B cell (primary cell): Measurements from ENCODE around the gene AP3B2. TPM values are rescaled to one million over a fixed set of nuclear protein-coding genes. Genes with fewer than 3 reads are reported as not detected.

Source experiments
- ATAC-seq: fragments of 200-7000 bp; cut with Tn5 transposase; one replicate; pipeline ENCODE4 v1.10.0; 2021; ENCODE audit warnings: low read depth, mild to moderate bottlenecking, moderate number of reproducible peaks, moderate library complexity
- CTCF ChIA-PET: fragments of 350-600 bp; sonication (Branson Sonifier 250); formaldehyde crosslinking; loops from one replicate; lab custom pipeline; 2021; ENCODE audit warnings: antibody characterized with exemption, inconsistent platforms; lab: Charles Lee
- POLR2A ChIA-PET: fragments of 350-600 bp; sonication (Branson Sonifier 250); formaldehyde crosslinking; loops from one replicate; lab custom pipeline; 2021; ENCODE audit warnings: antibody characterized with exemption; lab: Charles Lee
- DNase-seq: peaks from one replicate; pipeline ENCODE4 v3.0.0; 2013
- H2AFZ ChIP-seq: 2 replicates; pipeline ENCODE4 v1.6.1; 2012; ENCODE audit warnings: mild to moderate bottlenecking, low read depth, low read length; ENCODE audit not compliant: insufficient read depth, poor library complexity, severe bottlenecking
- H3K27ac ChIP-seq, 2 donors: 1 replicate in 1 of 2; 2 replicates in 1 of 2; pipeline ENCODE4 v1.5.1; 2012 to 2013; ENCODE audit warnings: low read length in 2 of 2, mild to moderate bottlenecking in 2 of 2, moderate library complexity in 1 of 2
- H3K27me3 ChIP-seq, 4 experiments: fragments of 200-600 bp in 1 of 4; sonication (generic) in 1 of 4; replicated peaks in 1 of 4; 1 replicate in 2 of 4; 2 replicates in 2 of 4; pipeline versions ENCODE4 v1.6.1 to v1.7.0; 2013 to 2016; ENCODE audit warnings: low read length in 3 of 4, mild to moderate bottlenecking in 2 of 4, mixed read lengths in 1 of 4, moderate library complexity in 1 of 4; ENCODE audit not compliant: insufficient read depth in 4 of 4, control insufficient read depth in 3 of 4; ENCODE audit errors: control extremely low read depth in 1 of 4
- H3K36me3 ChIP-seq, 2 experiments: replicated peaks in 1 of 2; 1 replicate in 1 of 2; 2 replicates in 1 of 2; pipeline versions ENCODE4 v1.6.1 to v1.7.1; 2013; ENCODE audit warnings: low read length in 1 of 2; ENCODE audit not compliant: insufficient read depth in 2 of 2, control insufficient read depth in 1 of 2; ENCODE audit errors: control extremely low read depth in 1 of 2, extremely low read depth in 1 of 2
- H3K4me1 ChIP-seq, 2 donors: fragments of 200-600 bp in 1 of 2; sonication (generic) in 1 of 2; 1 replicate in 1 of 2; 2 replicates in 1 of 2; pipeline versions ENCODE4 v1.5.1 to v1.6.1; 2013 to 2017; ENCODE audit warnings: low read length in 2 of 2; ENCODE audit not compliant: control insufficient read depth in 2 of 2, insufficient read depth in 2 of 2
- H3K4me2 ChIP-seq: replicated peaks from 2 replicates; pipeline ENCODE3; 2012; ENCODE audit warnings: mild to moderate bottlenecking, low read depth, low read length; ENCODE audit not compliant: poor library complexity, severe bottlenecking
- H3K4me3 ChIP-seq, 5 experiments: fragments of 200-600 bp in 1 of 5; sonication (generic) in 1 of 5; 1 replicate in 3 of 5; 2 replicates in 2 of 5; pipeline versions ENCODE4 v1.5.1 to v1.7.0; 2011 to 2016; ENCODE audit warnings: low read length in 4 of 5, mild to moderate bottlenecking in 4 of 5, low read depth in 2 of 5, control low read depth in 1 of 5, moderate library complexity in 1 of 5; ENCODE audit not compliant: insufficient read depth in 1 of 5; ENCODE audit errors: control extremely low read depth in 1 of 5, extremely low read depth in 1 of 5
- H3K79me2 ChIP-seq: fragments of 200-600 bp; sonication (generic); one replicate; pipeline ENCODE4 v1.6.0; 2016; ENCODE audit warnings: low read length; ENCODE audit not compliant: control insufficient read depth, insufficient read depth
- H3K9ac ChIP-seq: fragments of 200-600 bp; sonication (generic); 2 replicates; pipeline ENCODE4 v1.6.1; 2017; ENCODE audit warnings: mild to moderate bottlenecking, low read length, moderate library complexity
- H3K9me3 ChIP-seq, 3 donors: one replicate each; pipeline versions ENCODE4 v1.6.1 to v1.7.1; 2013; ENCODE audit warnings: low read length in 2 of 3; ENCODE audit not compliant: control insufficient read depth in 2 of 3, insufficient read depth in 1 of 3; ENCODE audit errors: control extremely low read depth in 1 of 3
- H4K20me1 ChIP-seq: 2 replicates; pipeline ENCODE4 v1.6.0; 2012; ENCODE audit warnings: mild to moderate bottlenecking, low read length; ENCODE audit not compliant: insufficient read depth, control insufficient read depth, poor library complexity, severe bottlenecking
- H3K27ac Mint-ChIP-seq: one replicate; pipeline ENCODE4 v1.8.0; 2021; ENCODE audit warnings: mixed read lengths
- H3K27me3 Mint-ChIP-seq: one replicate; pipeline ENCODE4 v1.8.0; 2021; ENCODE audit warnings: mixed read lengths
- H3K4me1 Mint-ChIP-seq: one replicate; pipeline ENCODE4 v1.8.0; 2021; ENCODE audit warnings: mixed read lengths
- H3K4me3 Mint-ChIP-seq: one replicate; pipeline ENCODE4 v1.8.0; 2021; ENCODE audit warnings: mixed read lengths
- H3K9me3 Mint-ChIP-seq: one replicate; pipeline ENCODE4 v1.8.0; 2022; ENCODE audit warnings: mixed read lengths; ENCODE audit not compliant: insufficient read depth
- EZH2 ChIP-seq: IDR thresholded peaks from 2 replicates; pipeline ENCODE4 v1.6.1; 2012; ENCODE audit warnings: borderline replicate concordance, low read depth, mild to moderate bottlenecking, moderate library complexity, low read length; ENCODE audit not compliant: insufficient read depth, poor library complexity, severe bottlenecking
- WGBS: methylation state at CpG from one replicate; pipeline ENCODE4 v1.1.5; 2013; ENCODE audit warnings: missing lambda C conversion rate; ENCODE audit not compliant: insufficient coverage; 5-methylcytosine and 5-hydroxymethylcytosine counted together
- intact Hi-C: fragments of 100-400 bp; cut with micrococcal nuclease; formaldehyde crosslinking; loops from one replicate; pipeline ENCODE4 v1.10.0; 2022
- polyA plus RNA-seq: library from polyadenylated mRNA; depleted of rRNA; stranded (reverse); fragments of >200 nt; gene quantifications from 2 replicates; pipeline ENCODE4 v1.2.3, GENCODE V29; 2012
- total RNA-seq, 2 donors: library from RNA; stranded (reverse); fragments of 120-200 nt in 1 of 2; gene quantifications; 1 replicate in 1 of 2; 2 replicates in 1 of 2; pipeline versions ENCODE4 v1.2.3 to v1.2.4, GENCODE V29; 2013 to 2022
- TF ChIP-seq, protein P1 (sequence below): fragments of 200-600 bp; IDR thresholded peaks from one replicate; pipeline ENCODE4 v1.8.0; 2022; ENCODE audit warnings: antibody characterized with exemption, mild to moderate bottlenecking

AP3B2 gene
- total and polyA plus RNA-seq, 2 donors (not counting 1 experiment from before 2014, with no cell fraction given), result 0.15 to 0.37 TPM

DNA sequence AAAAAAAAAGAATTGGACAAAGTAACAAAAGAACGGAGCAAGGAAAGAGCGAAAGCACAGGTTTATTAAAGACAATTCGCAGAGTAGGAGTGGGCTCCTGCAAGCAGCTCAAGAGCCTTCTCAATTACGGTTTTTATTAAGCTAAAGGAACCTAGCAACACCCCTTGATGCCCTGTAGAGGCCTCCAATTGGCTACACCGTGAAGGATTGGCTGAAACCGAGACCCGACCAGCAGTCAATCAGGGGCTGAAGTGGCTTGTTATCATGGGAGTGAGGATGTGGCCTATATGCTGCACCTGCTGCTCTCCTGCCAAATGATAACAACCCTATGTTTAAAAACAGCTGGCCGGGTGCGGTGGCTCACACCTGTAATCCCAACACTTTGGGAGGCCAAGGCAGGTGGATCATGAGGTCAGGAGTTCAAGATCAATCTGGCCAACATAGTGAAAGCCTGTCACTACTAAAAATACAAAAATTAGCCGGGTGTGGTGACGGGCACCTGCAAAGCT is 20.4 kb upstream of the AP3B2 start:
- TF ChIP-seq, protein P1, sequence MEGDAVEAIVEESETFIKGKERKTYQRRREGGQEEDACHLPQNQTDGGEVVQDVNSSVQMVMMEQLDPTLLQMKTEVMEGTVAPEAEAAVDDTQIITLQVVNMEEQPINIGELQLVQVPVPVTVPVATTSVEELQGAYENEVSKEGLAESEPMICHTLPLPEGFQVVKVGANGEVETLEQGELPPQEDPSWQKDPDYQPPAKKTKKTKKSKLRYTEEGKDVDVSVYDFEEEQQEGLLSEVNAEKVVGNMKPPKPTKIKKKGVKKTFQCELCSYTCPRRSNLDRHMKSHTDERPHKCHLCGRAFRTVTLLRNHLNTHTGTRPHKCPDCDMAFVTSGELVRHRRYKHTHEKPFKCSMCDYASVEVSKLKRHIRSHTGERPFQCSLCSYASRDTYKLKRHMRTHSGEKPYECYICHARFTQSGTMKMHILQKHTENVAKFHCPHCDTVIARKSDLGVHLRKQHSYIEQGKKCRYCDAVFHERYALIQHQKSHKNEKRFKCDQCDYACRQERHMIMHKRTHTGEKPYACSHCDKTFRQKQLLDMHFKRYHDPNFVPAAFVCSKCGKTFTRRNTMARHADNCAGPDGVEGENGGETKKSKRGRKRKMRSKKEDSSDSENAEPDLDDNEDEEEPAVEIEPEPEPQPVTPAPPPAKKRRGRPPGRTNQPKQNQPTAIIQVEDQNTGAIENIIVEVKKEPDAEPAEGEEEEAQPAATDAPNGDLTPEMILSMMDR, result no peak
- no peak for TF ChIP-seq EZH2
- 99% methylated on average over 9 of the region's 11 CpGs for WGBS
- no peak overlapping the region for H3K4me2 ChIP-seq
- intact Hi-C loops, result no loop called here
- H3K27me3 ChIP-seq, result no peaks in the 10 kb centered on the region
- no peak overlapping the region for H3K9ac ChIP-seq
- no peak for ATAC-seq
- H3K79me2 ChIP-seq, result no peaks in the 10 kb centered on the region
- no peaks in the 10 kb centered on the region for H3K9me3 Mint-ChIP-seq
- H2AFZ ChIP-seq, result no peak overlapping the region
- no peaks in the 10 kb centered on the region for H3K4me1 Mint-ChIP-seq
- H3K4me1 ChIP-seq, result no peaks in the 10 kb centered on the region
- H4K20me1 ChIP-seq, result no peaks in the 10 kb centered on the region
- CTCF ChIA-PET, result no interaction called here
- H3K4me3 Mint-ChIP-seq, result no peak overlapping the region
- H3K27ac Mint-ChIP-seq, result no peak overlapping the region
- H3K9me3 ChIP-seq, result no peaks in the 10 kb centered on the region
- POLR2A ChIA-PET, result no interaction called here
- H3K36me3 ChIP-seq, result peaks cover 2 to 9% of the 10 kb centered on the region in 2 experiments
- H3K27me3 Mint-ChIP-seq, result peaks cover 4% of the 10 kb centered on the region
- no peak for DNase-seq
- no peak overlapping the region for H3K4me3 ChIP-seq
- no peak overlapping the region for H3K27ac ChIP-seq

DNA sequence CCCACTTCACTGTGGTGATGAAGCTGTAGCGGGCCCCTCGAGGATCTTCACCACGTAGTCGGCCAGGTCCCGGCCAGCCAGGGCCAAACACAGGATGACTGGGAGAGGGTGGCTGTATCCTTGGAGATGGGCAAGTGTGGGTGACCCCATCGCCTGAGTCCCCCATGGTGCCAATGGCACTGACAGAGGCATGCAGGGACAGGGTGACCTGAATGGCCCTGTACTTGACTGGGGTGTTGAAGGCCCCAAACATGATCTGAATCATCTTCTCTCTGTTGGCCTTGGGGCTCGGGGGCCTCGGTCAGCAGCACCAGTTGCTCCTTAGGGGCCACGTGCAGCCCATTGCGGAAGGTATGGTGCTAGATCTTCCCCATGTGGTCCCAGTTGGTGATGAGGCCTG is 17.1 kb upstream of the AP3B2 start:
- intact Hi-C loops, result no loop called here
- DNase-seq, result no peak
- Histone ChIP-seq H3K9ac (no peak overlapping the region), H4K20me1 (no peaks in the 10 kb centered on the region), H3K4me1 (no peaks in the 10 kb centered on the region), H3K36me3 (peaks cover 0 to 4% of the 10 kb centered on the region in 2 experiments), H3K4me2 (no peak overlapping the region), H3K9me3 (no peaks in the 10 kb centered on the region), H3K79me2 (no peaks in the 10 kb centered on the region), H3K27me3 (no peaks in the 10 kb centered on the region), H3K27ac (no peak overlapping the region), H2AFZ (no peak overlapping the region), H3K4me3 (no peak overlapping the region)
- no peak for ATAC-seq
- Mint-ChIP-seq H3K4me3 (no peak overlapping the region), H3K4me1 (no peaks in the 10 kb centered on the region), H3K27me3 (peaks cover 5% of the 10 kb centered on the region), H3K9me3 (no peaks in the 10 kb centered on the region), H3K27ac (no peak overlapping the region)
- ChIA-PET POLR2A (no interaction called here), CTCF (no interaction called here)
- TF ChIP-seq, protein P1, result no peak
- TF ChIP-seq EZH2, result no peak
- 98% methylated on average over 8 of the region's 10 CpGs for WGBS
